Measurements from ENCODE around the gene DLX2. TPM values are rescaled to one million over a fixed set of nuclear protein-coding genes. Genes with fewer than 3 reads are reported as not detected.
"Not testable (repeated sequence)": the region's sequence is repeated elsewhere in the genome, so short reads cannot be mapped to it uniquely, and the experiment has no call there.

Gene DLX2
- total and polyA plus RNA-seq, 2 donors = 0.08 TPM; not detected in 1

DNA sequence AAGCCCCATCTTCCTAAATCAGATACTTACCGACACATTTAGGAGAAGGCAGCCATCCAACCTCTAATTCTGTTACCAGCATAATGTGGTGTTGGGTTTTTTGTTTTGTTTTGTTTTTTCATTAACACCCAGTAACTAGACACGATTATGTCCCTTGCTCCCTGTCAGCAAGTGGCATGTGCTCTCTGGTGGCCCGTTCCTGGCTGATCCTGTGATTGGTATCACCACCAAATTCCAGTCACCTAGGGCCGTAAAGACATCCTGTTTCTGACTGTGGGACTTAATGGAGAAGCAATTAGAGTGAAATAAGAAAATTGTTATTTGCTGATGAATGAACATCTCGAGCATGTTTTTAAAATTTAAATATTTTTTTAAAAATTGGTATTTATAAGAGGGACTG is 23.3 kb downstream of the DLX2 start:
- DNase-seq (ENCODE audit: extremely low spot score) = no peak

DNA sequence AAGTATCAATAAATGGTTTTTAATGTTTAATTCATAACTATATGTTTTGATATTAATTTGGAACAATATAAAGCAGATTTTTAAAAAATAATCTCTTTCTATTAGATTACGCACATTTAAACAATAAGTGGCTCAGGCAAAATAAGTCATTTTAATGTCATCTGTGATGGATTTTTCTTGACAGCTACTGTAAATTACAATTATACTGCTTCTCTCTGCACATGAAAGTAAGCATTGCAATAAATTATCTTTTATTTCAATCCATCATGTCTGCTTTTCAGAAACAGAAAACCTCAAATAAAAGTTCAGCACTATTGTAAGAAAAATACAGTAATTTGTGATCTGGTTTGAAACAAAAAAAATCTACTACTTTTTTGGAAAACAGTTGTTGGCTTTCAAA is 28.4 kb downstream of the DLX2 start:
- no peak overlapping the region for H3K4me3 ChIP-seq (ENCODE audit: low read depth, low read length)
- WGBS = 97% methylated on average over 1 of the region's 1 CpG
- H3K27ac ChIP-seq (ENCODE audit: low read depth) = no peak overlapping the region
- DNase-seq (ENCODE audit: extremely low spot score) = no peak
- H3K36me3 ChIP-seq (ENCODE audit: insufficient read depth) = no peaks in the 10 kb centered on the region
- H3K4me1 ChIP-seq (ENCODE audit: insufficient read depth) = no peaks in the 10 kb centered on the region

More for the DNA sequence above, 23.3 kb downstream of the DLX2 start:
- 93% methylated on average over 5 of the region's 5 CpGs for WGBS
- Histone ChIP-seq H3K4me3 (ENCODE audit: low read depth, low read length) (no peak overlapping the region), H3K27ac (ENCODE audit: low read depth) (no peak overlapping the region), H3K36me3 (ENCODE audit: insufficient read depth) (no peaks in the 10 kb centered on the region), H3K4me1 (ENCODE audit: insufficient read depth) (no peaks in the 10 kb centered on the region)

DNA sequence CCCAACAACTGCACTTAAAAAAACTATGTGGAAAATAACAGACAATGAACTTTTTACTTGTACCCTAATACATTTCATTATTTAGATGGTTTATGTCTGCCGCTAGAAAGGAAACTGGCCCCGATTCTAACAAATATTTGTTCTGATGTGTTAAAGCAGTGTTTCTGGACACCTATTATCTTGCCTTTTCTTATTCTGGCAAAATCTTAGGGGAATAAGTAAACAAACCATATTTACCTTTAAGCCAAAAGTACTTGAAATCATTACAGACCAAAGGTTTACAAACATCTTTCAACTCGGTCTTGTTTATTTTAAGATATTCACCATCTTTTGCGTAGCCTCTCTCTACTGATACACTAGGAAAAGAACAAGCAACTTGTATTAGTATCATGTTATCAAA is 29.2 kb downstream of the DLX2 start:
- Histone ChIP-seq H3K27ac (ENCODE audit: low read depth) (no peak overlapping the region), H3K36me3 (ENCODE audit: insufficient read depth) (no peaks in the 10 kb centered on the region), H3K4me3 (ENCODE audit: low read depth, low read length) (no peak overlapping the region), H3K4me1 (ENCODE audit: insufficient read depth) (no peaks in the 10 kb centered on the region)
- no peak for DNase-seq (ENCODE audit: extremely low spot score)
- 95% methylated on average over 4 of the region's 4 CpGs for WGBS

DNA sequence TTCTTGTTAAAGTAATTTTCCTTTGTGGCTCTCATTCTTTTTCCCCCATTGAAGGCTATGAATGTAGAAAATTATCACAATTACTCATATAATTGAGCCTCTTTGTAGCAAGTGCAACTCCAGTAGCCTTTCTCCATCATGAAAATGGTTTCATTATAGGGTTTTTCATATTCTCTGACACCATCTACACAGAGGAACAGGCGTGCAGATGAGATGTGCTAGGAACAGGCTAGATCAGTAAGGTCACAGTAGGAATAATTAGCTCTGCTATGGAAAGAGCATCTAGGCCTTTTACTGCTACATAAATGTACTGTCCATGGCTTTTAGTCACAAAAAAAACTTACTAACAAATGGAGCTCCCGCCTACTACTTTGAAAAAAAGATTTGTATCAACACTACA is 30.0 kb downstream of the DLX2 start:
- no peaks in the 10 kb centered on the region for H3K4me1 ChIP-seq (ENCODE audit: insufficient read depth)
- WGBS = 96% methylated on average over 2 of the region's 2 CpGs
- H3K27ac ChIP-seq (ENCODE audit: low read depth) = no peak overlapping the region

DNA sequence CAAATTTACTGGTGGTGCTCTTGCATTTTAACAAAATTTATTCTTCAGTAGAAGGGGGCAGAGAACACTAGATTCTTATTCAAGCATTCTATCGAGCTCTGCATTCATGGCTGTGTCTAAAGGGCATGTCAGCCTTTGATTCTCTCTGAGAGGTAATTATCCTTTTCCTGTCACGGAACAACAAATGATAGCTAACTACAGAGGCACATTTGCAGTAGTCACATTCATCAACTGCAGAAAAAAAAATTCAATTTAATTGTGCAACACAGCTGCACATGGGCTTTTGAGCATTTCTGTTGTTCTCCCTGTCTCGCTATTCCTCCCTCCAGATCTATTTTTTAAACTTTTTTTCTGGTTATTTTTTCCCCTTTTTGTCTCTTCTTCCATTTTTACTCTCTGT is 30.4 kb downstream of the DLX2 start:
- no peak for DNase-seq (ENCODE audit: extremely low spot score)
- no peak overlapping the region for H3K27ac ChIP-seq (ENCODE audit: low read depth)
- 94% methylated on average over 3 of the region's 3 CpGs for WGBS
- no peaks in the 10 kb centered on the region for H3K36me3 ChIP-seq (ENCODE audit: insufficient read depth)
- no peaks in the 10 kb centered on the region for H3K4me1 ChIP-seq (ENCODE audit: insufficient read depth)
- no peak overlapping the region for H3K4me3 ChIP-seq (ENCODE audit: low read depth, low read length)

More for the DNA sequence above, 30.0 kb downstream of the DLX2 start:
- no peak for DNase-seq (ENCODE audit: extremely low spot score)
- H3K4me3 ChIP-seq (ENCODE audit: low read depth, low read length) = no peak overlapping the region
- no peaks in the 10 kb centered on the region for H3K36me3 ChIP-seq (ENCODE audit: insufficient read depth)

DNA sequence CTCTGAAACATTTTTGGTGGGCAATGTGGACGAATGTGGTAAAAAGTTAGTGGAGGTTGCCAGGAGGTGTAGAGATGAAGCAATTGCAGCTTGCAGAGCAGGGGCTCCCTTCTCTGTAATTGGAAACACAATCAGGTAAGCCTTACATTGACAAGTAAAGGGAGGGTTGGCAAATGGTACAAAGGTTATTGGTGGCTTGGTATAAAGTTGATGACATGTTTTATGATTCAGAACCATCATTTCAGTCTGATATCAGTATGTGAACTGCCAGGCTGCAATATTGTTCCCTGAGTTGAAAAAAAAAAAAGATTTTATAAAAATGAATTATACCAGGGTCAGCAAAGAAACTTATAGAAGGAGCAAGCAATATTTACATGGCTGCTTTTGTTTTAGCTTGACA is 31.8 kb downstream of the DLX2 start:
- no peak for DNase-seq (ENCODE audit: extremely low spot score)
- H3K4me1 ChIP-seq (ENCODE audit: insufficient read depth) = no peaks in the 10 kb centered on the region
- H3K4me3 ChIP-seq (ENCODE audit: low read depth, low read length) = no peak overlapping the region
- WGBS = 85% methylated on average over 1 of the region's 1 CpG
- no peak overlapping the region for H3K27ac ChIP-seq (ENCODE audit: low read depth)
- no peaks in the 10 kb centered on the region for H3K36me3 ChIP-seq (ENCODE audit: insufficient read depth)

DNA sequence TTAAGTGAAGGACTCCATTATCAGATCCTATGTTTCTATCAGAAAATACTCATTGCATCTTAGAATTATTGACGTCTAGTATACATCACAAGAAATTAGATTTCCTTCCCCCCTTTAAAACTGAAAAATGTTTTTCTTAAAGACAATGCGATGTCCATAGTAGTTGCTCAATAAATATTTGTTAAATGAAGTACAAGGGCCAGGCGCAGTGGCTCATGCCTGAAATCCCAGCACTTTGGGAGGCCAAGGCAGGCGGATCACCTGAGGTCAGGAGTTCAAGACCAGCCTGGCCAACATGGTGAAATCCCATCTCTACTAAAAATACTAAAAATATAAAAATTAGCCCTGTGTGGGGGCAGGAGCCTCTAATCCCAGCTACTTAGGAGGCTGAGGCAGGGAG is 34.8 kb downstream of the DLX2 start:
- WGBS = 96% methylated on average over 4 of the region's 4 CpGs
- not testable (repeated sequence) for H3K4me1 ChIP-seq (ENCODE audit: insufficient read depth); DNase-seq (ENCODE audit: extremely low spot score); H3K36me3 ChIP-seq (ENCODE audit: insufficient read depth); H3K27ac ChIP-seq (ENCODE audit: low read depth); H3K4me3 ChIP-seq (ENCODE audit: low read depth, low read length)

DNA sequence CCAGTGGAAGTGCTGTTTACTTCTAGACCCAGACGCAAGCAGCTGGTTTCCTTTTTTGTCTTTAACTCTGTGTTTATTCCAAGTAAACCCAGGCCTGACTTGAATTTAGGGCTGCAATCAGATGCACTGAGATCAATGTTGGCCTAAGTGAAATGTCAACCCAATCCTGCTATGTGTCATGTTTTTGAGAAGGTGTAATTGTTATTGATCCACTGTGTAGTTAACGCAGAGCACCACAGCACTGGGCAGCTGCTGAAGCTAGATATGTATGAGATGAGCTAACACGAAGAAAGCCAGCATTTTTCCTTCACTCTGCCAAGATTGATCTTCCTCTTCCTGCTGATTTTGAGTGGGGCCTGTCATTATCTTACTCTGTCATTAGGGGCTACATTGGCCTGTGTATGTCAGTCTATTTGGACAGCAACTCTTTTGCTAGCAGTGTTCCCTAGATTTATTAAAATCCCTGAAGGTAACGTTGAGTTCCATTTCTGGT is 36.3 kb downstream of the DLX2 start:
- H3K4me1 ChIP-seq (ENCODE audit: insufficient read depth) = no peaks in the 10 kb centered on the region
- WGBS = 65% methylated on average over 4 of the region's 4 CpGs
- H3K27ac ChIP-seq (ENCODE audit: low read depth) = no peak overlapping the region
- no peaks in the 10 kb centered on the region for H3K36me3 ChIP-seq (ENCODE audit: insufficient read depth)
- H3K4me3 ChIP-seq (ENCODE audit: low read depth, low read length) = no peak overlapping the region
- DNase-seq (ENCODE audit: extremely low spot score) = no peak

DNA sequence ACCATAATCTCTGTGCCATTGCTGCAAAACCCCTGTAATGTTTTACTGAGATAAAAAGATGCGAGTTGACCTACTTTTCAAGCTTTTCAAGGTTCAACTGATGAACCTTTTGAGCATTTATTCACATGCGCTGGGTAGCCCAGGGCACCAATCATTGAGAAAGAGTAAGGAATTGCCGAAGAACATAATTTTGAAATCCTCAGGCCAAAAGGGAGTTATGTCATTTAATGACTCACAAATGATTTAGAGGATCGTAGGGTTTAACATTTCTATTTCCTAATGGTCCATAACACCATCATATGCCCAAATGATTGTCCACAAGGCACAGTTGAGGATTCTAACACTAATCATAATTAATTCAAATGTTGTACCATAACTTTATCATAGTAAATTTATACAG is 37.6 kb downstream of the DLX2 start:
- H3K27ac ChIP-seq (ENCODE audit: low read depth) = no peak overlapping the region
- WGBS = 95% methylated on average over 4 of the region's 4 CpGs
- no peaks in the 10 kb centered on the region for H3K4me1 ChIP-seq (ENCODE audit: insufficient read depth)
- no peak for DNase-seq (ENCODE audit: extremely low spot score)
- no peaks in the 10 kb centered on the region for H3K36me3 ChIP-seq (ENCODE audit: insufficient read depth)
- H3K4me3 ChIP-seq (ENCODE audit: low read depth, low read length) = no peak overlapping the region

DNA sequence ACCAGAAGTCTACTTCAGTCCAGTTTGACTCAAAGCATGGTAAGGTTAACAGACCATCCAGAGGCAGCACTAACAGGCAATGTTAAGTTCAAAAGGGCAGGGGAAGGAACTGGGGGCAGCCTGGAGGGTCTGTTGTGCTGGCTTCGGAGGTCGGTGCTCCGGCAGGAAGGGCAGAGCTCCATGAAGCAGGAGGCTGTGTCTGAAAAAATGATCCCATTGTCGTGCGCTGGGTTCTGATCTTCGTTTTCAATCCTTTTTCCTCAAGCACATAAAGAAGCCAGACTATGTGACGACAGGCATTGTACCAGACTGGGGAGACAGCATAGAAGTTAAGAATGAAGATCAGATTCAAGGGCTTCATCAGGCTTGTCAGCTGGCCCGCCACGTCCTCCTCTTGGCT is 39.3 kb downstream of the DLX2 start:
- WGBS = 85% methylated on average over 9 of the region's 9 CpGs
- Histone ChIP-seq H3K4me1 (ENCODE audit: insufficient read depth) (no peaks in the 10 kb centered on the region), H3K27ac (ENCODE audit: low read depth) (no peak overlapping the region), H3K36me3 (ENCODE audit: insufficient read depth) (no peaks in the 10 kb centered on the region), H3K4me3 (ENCODE audit: low read depth, low read length) (no peak overlapping the region)
- no peak for DNase-seq (ENCODE audit: extremely low spot score)

DNA sequence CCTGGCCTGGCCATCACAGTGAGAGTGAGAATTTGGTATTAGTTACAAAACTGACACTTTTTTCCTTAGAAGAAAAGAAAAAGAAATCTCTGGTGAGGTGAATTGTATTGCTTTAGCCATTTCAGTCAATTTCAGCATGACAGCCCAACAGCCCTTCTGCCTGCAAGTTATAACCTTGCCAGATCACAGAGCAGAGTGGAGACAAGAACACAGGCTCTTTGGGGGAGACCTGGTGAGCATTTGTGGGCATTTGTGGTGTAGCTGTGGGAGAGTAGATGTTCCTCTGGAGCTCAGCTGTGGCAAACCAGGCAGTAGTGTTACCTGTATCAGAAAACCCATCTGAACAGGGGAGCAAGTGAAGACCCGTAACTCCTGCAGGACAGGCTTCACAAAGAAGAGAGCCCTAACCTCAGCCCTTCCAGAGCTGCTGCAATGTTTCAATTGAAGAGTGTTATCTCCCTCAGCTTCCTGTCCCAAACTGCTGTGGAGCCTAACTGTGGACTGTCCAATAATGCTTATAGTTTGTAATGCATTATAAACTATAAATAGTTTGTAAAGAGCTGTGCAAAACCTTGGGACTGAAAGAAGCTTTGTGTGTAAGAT is 40.2 kb downstream of the DLX2 start:
- H3K27ac ChIP-seq (ENCODE audit: low read depth) = no peak overlapping the region
- DNase-seq (ENCODE audit: extremely low spot score) = no peak
- no peaks in the 10 kb centered on the region for H3K36me3 ChIP-seq (ENCODE audit: insufficient read depth)
- 90% methylated on average over 1 of the region's 1 CpG for WGBS
- H3K4me3 ChIP-seq (ENCODE audit: low read depth, low read length) = no peak overlapping the region
- H3K4me1 ChIP-seq (ENCODE audit: insufficient read depth) = no peaks in the 10 kb centered on the region

DNA sequence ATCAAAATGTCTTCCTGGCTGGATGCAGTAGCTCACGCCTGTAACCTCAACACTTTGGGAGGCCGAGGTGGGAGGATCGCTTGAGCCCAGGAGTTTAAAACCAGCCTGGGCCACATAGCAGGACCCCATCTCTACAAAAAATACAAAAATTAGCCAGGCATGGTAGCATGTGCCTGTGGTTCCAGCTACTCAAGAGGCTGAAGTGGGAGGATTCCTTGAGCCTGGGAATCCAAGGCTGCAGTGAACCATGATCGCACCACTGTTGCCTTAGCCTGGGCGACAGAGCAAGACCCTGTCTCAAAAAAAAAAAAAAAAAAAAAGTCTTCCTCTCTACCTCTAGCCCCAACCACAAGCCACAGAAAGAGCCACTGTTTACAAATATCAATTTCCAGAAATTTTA is 42.6 kb downstream of the DLX2 start:
- not testable (repeated sequence) for H3K4me1 ChIP-seq (ENCODE audit: insufficient read depth); H3K4me3 ChIP-seq (ENCODE audit: low read depth, low read length); DNase-seq (ENCODE audit: extremely low spot score); H3K36me3 ChIP-seq (ENCODE audit: insufficient read depth); H3K27ac ChIP-seq (ENCODE audit: low read depth)
- WGBS = 95% methylated on average over 5 of the region's 5 CpGs

DNA sequence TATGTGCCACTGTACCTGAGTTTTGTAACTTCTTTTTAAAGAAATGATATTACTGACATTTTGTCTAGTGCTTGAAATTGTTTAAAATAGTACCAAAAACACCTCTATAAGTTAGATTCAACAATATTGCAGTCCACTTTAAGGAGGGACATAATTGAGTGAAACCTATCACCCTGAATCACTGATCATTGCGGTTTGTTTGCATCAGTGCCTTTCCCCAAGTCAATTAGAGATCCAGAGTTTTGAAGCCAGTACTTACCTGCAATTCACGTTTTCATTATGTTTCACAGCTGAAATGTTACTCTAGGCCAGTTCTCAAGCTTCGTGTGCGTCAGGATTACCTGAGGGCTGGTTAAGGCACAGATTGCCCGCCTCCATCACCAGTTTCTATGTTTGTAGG is 44.0 kb downstream of the DLX2 start:
- 95% methylated on average over 5 of the region's 5 CpGs for WGBS
- Histone ChIP-seq H3K4me3 (ENCODE audit: low read depth, low read length) (no peak overlapping the region), H3K36me3 (ENCODE audit: insufficient read depth) (no peaks in the 10 kb centered on the region), H3K4me1 (ENCODE audit: insufficient read depth) (no peaks in the 10 kb centered on the region), H3K27ac (ENCODE audit: low read depth) (no peak overlapping the region)
- no peak for DNase-seq (ENCODE audit: extremely low spot score)

DNA sequence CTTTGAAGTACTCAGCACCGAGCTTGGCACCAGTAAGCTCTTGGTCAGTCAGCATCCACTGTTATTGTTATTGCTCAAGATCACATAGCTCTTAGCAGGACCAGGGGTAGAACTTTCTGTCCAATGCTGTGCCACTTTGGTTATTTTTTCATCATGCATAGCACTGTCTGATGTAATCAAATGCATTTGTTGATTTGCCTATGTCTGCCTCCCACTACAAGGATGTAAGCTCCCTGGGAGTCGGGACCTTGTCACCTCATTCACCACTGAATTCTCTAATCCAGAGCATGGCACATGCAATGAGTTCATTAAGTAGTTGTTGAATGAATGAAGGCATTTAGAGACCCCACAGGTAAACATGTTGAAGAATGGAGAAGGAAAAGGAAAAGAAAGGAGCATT is 46.4 kb downstream of the DLX2 start:
- Histone ChIP-seq H3K36me3 (ENCODE audit: insufficient read depth) (no peaks in the 10 kb centered on the region), H3K4me3 (ENCODE audit: low read depth, low read length) (no peak overlapping the region), H3K27ac (ENCODE audit: low read depth) (no peak overlapping the region), H3K4me1 (ENCODE audit: insufficient read depth) (no peaks in the 10 kb centered on the region)
- WGBS = 90% methylated on average over 2 of the region's 2 CpGs
- no peak for DNase-seq (ENCODE audit: extremely low spot score)

DNA sequence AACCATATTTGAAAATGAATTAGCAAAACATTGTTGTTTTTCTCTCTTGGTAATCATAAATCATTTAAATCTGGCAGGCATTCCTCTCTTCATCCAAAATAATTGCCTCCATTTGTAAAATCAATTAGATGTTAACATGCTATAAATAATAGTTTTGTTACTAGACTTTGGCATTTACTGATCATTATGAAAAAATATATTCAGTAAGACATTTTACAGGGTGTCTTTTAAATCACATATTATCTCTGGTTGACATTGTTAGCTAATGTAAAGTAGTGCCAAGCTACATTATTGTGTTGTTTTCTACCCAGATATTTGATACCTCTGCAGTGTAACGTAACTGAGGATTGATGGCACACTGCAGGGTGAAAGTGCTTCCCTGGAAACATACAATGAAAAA is 49.2 kb downstream of the DLX2 start:
- Histone ChIP-seq H3K27ac (ENCODE audit: low read depth) (no peak overlapping the region), H3K36me3 (ENCODE audit: insufficient read depth) (no peaks in the 10 kb centered on the region), H3K4me3 (ENCODE audit: low read depth, low read length) (no peak overlapping the region), H3K4me1 (ENCODE audit: insufficient read depth) (no peaks in the 10 kb centered on the region)
- WGBS = 89% methylated on average over 1 of the region's 1 CpG
- DNase-seq (ENCODE audit: extremely low spot score) = no peak

All from urinary bladder (tissue), 4 donors.